Esophagus muscularis mucosa (tissue), 3 donors: Measurements from ENCODE around the gene SLC24A3.

Experiments
- CTCF ChIP-seq, 3 experiments: fragments of 200-600 bp in 2 of 3; fragments of 450-650 bp in 1 of 3; sonication (generic) in 2 of 3; IDR thresholded peaks; one replicate each; pipeline ENCODE4 v1.5.1; 2017 to 2019; ENCODE audit warnings: antibody characterized with exemption in 3 of 3, mild to moderate bottlenecking in 2 of 3, moderate library complexity in 1 of 3
- POLR2A ChIP-seq: fragments of 450-650 bp; IDR thresholded peaks from one replicate; pipeline ENCODE4 v1.6.1; 2017; ENCODE audit warnings: antibody characterized with exemption, moderate library complexity, mild to moderate bottlenecking, low read depth
- POLR2AphosphoS5 ChIP-seq, 2 donors: sonication (generic); formaldehyde crosslinking; IDR thresholded peaks; one replicate each; pipeline ENCODE4 v1.6.1; 2017; ENCODE audit warnings: antibody characterized with exemption in 2 of 2

- TF ChIP-seq CTCF (IDR thresholded peaks at IDR 0.05) (no peak), POLR2A (no peak), POLR2AphosphoS5 (IDR thresholded peaks at IDR 0.05) (no peak)
Observed at GRCh38 chr20:19257865-19258264, 45.4 kb downstream of the SLC24A3 start.
